ENCODE measurements around the gene AP5M1.

The AP5M1 gene

DNA sequence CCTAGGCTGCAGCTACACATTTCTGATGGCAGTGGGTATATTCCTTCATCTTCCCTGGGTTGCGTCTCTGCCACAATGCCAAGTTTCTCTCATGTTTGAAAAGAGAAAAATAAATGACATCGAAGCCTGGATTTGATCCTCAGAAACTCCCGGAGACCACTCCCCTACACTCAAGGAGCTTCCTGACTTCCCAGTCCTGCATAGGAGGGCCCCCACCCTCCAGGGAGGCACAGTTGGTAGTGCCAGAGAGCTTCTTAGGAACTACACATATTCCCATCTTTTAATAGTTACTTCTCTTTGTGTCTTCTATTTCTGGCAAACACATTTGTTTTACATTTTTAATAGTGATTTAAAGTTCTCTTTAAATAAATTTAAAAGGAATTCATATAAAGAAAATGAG lies 30.7 kb downstream of the AP5M1 start:
- TF ChIP-seq, protein P1, sequence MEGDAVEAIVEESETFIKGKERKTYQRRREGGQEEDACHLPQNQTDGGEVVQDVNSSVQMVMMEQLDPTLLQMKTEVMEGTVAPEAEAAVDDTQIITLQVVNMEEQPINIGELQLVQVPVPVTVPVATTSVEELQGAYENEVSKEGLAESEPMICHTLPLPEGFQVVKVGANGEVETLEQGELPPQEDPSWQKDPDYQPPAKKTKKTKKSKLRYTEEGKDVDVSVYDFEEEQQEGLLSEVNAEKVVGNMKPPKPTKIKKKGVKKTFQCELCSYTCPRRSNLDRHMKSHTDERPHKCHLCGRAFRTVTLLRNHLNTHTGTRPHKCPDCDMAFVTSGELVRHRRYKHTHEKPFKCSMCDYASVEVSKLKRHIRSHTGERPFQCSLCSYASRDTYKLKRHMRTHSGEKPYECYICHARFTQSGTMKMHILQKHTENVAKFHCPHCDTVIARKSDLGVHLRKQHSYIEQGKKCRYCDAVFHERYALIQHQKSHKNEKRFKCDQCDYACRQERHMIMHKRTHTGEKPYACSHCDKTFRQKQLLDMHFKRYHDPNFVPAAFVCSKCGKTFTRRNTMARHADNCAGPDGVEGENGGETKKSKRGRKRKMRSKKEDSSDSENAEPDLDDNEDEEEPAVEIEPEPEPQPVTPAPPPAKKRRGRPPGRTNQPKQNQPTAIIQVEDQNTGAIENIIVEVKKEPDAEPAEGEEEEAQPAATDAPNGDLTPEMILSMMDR (IDR thresholded peaks at IDR 0.05; ENCODE audit: control extremely low read depth, extremely low read depth, low read depth, missing control alignments) = no peak
- ChIA-PET CTCF (interaction anchor here (1.5 kb wide), 2 partner anchors 9 to 16 kb away, joined by 3 read pairs; no protein-coding TSS in a partner anchor), POLR2A (no interaction called here)
- DNase-seq (ENCODE audit: extremely low spot score) = no peak

DNA sequence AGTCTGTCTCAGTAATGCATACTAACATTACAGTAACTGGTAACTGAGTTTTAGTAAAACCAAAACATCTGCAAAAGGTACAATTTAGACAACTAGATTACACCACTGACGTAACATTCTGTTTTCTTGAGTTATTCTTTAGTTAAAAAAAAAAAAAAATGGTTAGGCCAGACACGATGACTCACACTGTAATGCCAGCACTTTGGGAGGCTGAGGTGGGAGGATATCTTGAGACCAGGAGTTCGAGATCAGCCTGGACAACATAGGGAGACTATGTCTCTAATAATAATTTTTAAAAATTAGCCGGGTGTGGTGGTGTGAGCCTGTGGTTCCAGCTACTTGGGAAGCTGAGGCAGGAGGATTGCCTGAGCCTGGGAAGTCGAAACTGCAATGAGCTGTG lies 34.1 kb downstream of the AP5M1 start:
- ChIA-PET CTCF (interaction anchor here (1.3 to 1.9 kb wide), 3 partner anchors 12 to 811 kb away, joined by 4 read pairs; no protein-coding TSS in a partner anchor), POLR2A (no interaction called here)
- DNase-seq (ENCODE audit: extremely low spot score) = no peak
- TF ChIP-seq, protein P1 (IDR thresholded peaks at IDR 0.05; ENCODE audit: control extremely low read depth, extremely low read depth, low read depth, missing control alignments) = no peak

DNA sequence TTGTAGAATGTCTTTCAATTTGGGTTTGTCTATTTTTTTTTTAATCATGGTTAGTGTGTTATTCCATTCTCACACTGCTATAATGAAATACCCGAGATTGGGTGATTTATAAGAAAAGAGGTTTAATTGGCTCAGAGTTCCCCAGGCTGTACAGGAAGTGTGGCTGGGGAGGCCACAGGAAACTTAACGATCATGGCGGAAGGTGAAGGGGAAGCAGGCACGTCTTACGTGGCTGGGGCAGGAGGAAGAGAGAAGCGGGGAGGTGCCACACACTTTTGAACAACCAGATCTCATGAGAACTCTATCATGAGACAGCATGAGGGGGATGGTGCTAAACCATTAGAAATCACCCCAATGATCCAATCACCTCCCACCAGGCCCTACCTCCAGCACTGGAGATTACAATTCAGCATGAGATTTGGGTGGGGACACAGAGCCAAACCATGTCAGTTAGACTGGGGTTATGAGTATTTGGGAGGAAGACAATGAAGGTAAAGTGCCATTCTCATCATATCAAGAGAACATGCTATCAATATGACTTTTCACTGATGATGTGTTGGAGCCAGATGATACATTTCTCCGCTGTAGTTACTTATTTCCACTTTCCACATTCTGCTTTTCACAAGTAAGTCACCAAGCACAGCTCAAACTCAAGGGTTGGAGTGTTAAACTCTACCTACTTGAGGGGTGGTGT lies 45.8 kb downstream of the AP5M1 start:
- ChIA-PET CTCF (interaction anchor here (0.9 to 3.3 kb wide), 4 partner anchors 13 to 839 kb away, joined by 3 to 37 read pairs (median 4); no protein-coding TSS in a partner anchor), POLR2A (no interaction called here)
- TF ChIP-seq, protein P1 (IDR thresholded peaks at IDR 0.05; ENCODE audit: control extremely low read depth, extremely low read depth, low read depth, missing control alignments) = no peak
- no peak for DNase-seq (ENCODE audit: extremely low spot score)

DNA sequence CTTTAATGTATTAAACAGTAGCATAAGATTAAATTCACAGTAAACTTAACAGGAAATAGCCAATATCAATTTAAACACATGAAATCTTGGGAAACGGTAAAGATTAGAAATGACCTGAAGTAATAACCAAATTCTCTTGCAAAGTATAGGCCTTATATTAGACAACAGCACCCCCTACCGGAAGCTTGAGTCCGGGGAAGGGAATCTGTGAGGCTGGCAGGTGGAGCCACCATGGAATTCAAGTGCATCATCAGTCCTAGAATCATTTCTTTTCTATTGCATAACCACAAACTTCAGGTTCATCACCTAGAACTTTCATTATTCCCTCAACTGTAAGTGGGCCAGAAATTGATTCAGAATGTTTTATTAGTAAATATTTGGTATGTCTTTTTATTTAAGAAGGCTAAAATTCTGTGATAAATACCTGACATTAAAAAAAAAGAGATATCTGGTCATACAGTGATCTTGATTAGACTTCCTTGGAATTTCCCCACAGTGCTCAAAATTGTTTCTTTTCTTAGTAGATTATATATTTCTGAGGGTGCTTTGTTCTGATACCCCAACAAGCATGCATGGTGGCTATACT lies 48.6 kb downstream of the AP5M1 start:
- ChIA-PET CTCF (interaction anchor here (0.7 to 3.3 kb wide), 11 partner anchors 9 to 1594 kb away, joined by 3 to 37 read pairs (median 4); no protein-coding TSS in a partner anchor), POLR2A (no interaction called here)
- TF ChIP-seq, protein P1 (IDR thresholded peaks at IDR 0.05; ENCODE audit: control extremely low read depth, extremely low read depth, low read depth, missing control alignments) = peak; percentile 75
- peak; percentile 57 for DNase-seq (ENCODE audit: extremely low spot score)

DNA sequence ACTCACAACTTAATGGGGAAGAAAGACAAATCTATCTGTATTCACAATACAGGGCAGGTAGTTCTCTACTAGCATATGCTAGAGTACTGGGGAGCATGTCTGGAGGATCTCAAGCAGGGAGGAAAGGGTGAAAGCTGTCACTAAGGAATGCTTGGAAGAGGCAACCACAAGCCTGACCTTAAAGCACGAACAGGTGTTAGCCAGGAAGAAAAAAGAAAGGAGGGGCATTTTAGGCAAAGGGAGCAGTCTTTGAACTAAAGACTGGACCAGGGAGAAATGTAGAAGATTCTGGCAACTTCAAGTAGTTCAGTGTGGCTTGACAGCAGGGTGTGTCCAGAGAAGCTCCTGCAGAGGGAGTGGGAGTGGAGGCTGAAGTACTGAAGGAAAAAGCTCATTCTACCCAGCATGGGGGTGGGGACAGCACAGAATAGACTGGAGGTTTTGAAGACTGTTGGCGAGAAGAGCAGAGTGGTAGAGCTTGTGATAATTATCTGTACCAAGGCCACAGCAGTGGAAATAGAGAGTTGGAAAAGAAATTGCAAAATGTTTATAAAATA lies 50.9 kb downstream of the AP5M1 start:
- TF ChIP-seq, protein P1 (IDR thresholded peaks at IDR 0.05; ENCODE audit: control extremely low read depth, extremely low read depth, low read depth, missing control alignments) = no peak
- no peak for DNase-seq (ENCODE audit: extremely low spot score)
- CTCF ChIA-PET = interaction anchor here (0.9 to 2.6 kb wide), 5 partner anchors 25 to 843 kb away, joined by 3 to 18 read pairs (median 3); no protein-coding TSS in a partner anchor

DNA sequence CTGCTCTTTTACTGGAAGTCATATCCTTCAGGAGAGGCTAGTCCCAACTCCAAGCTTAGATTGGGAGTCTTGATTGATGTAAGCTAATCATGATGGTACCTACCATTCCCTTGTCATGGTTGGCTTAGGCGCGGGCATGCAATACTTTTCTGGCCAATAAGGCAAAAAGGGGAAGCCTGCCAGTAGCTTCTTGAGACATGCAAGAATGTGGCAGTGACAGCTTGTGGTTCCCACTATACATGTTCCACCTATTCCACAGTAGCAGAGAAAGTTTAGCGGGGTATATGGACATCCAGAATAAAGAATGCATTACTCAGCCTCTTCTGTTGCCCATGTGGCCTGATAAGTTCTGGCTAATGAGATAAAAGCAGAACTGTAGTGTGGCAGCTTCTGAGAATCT lies 55.0 kb downstream of the AP5M1 start:
- CTCF ChIA-PET = interaction anchor here (1.0 to 1.5 kb wide), 2 partner anchors 29 to 50 kb away, joined by 3 to 4 read pairs; no protein-coding TSS in a partner anchor
- no peak for DNase-seq (ENCODE audit: extremely low spot score)
- POLR2A ChIA-PET = no interaction called here

More for the DNA sequence above, 50.9 kb downstream of the AP5M1 start:
- POLR2A ChIA-PET = no interaction called here

More for the DNA sequence above, 55.0 kb downstream of the AP5M1 start:
- TF ChIP-seq, protein P1 (IDR thresholded peaks at IDR 0.05; ENCODE audit: control extremely low read depth, extremely low read depth, low read depth, missing control alignments) = no peak
